Aortic smooth muscle cell (primary cell): ENCODE data around the gene ID4. TPM values are rescaled to one million over a fixed set of nuclear protein-coding genes. Genes with fewer than 3 reads are reported as not detected.

Experiments
- total RNA-seq: library from RNA; depleted of rRNA; stranded (reverse); fragments of >200 nt; gene quantifications from 2 replicates; pipeline ENCODE4 v1.2.3, GENCODE V29; 2014

Gene ID4
- 40.4 and 67.0 TPM in 2 replicates for total RNA-seq

GRCh38 chr6:19836799-19837510, at the start of gene ID4:
Gene ID4, plus strand, starts transcription at chr6:19837370. Its CDS starts 385 bp downstream, at chr6:19837755.

